ENCODE results near the gene FAM193A.
A peak's percentile ranks its signal among the peaks of the same experiment; 100 is the strongest.

The FAM193A gene

GRCh38 chr4:2607822-2608221, 71.4 kb downstream of the FAM193A start:
- Histone ChIP-seq H3K4me1 (ENCODE audit: control insufficient read depth, insufficient read depth, low read depth, low read length) (peaks cover 10% of the 10 kb centered on the region), H3K79me1 (replicated peaks; ENCODE audit: low read length, poor library complexity, severe bottlenecking) (peaks cover 3% of the 10 kb centered on the region), H3K4ac (ENCODE audit: low read depth in 1 of 2, low read length in 2 of 2) (no peak overlapping the region), H2BK5ac (ENCODE audit: low read depth, low read length, poor library complexity, severe bottlenecking) (no peak overlapping the region), H2AK5ac (ENCODE audit: low read length, severe bottlenecking) (no peak overlapping the region), H3K23ac (ENCODE audit: low read length in 2 of 2) (no peak overlapping the region), H2BK12ac (ENCODE audit: low read length in 2 of 2) (no peak overlapping the region), H3K4me3 (ENCODE audit: insufficient read depth in 1 of 2, low read depth in 1 of 2, low read length in 2 of 2) (no peak overlapping the region), H3K14ac (ENCODE audit: low read length in 2 of 2) (no peak overlapping the region), H4K91ac (ENCODE audit: low read length) (no peak overlapping the region), H3K27me3 (ENCODE audit: control insufficient read depth in 1 of 2, insufficient read depth in 1 of 2, low read length in 2 of 2) (no peaks in the 10 kb centered on the region), H2BK120ac (ENCODE audit: low read depth, low read length) (no peak overlapping the region), H3K9me3 (ENCODE audit: control insufficient read depth, low read length) (no peaks in the 10 kb centered on the region), H3K18ac (ENCODE audit: low read depth in 1 of 2, low read length in 2 of 2) (no peak overlapping the region), H2BK15ac (ENCODE audit: low read depth, poor library complexity, severe bottlenecking) (no peak overlapping the region), H3K36me3 (ENCODE audit: control insufficient read depth in 1 of 2, insufficient read depth in 2 of 2, low read depth in 1 of 2, low read length in 2 of 2) (peaks cover 0 to 3% of the 10 kb centered on the region in 2 experiments), H3K9ac (ENCODE audit: low read length) (no peak overlapping the region), H3K4me2 (ENCODE audit: low read length, poor library complexity, severe bottlenecking) (no peak overlapping the region), H4K8ac (ENCODE audit: low read length) (no peak overlapping the region), H2AFZ (ENCODE audit: low read depth, low read length) (no peak overlapping the region), H3K27ac (ENCODE audit: low read length, poor library complexity, severe bottlenecking) (no peak overlapping the region)
- no peak for DNase-seq
- 96% methylated on average over 6 of the region's 10 CpGs for WGBS

- Histone ChIP-seq H3K23ac (ENCODE audit: low read length in 2 of 2) (no peak overlapping the region), H3K4me1 (ENCODE audit: control insufficient read depth, insufficient read depth, low read depth, low read length) (peaks cover 10% of the 10 kb centered on the region), H3K79me1 (replicated peaks; ENCODE audit: low read length, poor library complexity, severe bottlenecking) (peaks cover 3% of the 10 kb centered on the region), H3K4me2 (ENCODE audit: low read length, poor library complexity, severe bottlenecking) (no peak overlapping the region), H3K9ac (ENCODE audit: low read length) (no peak overlapping the region), H3K4ac (ENCODE audit: low read depth in 1 of 2, low read length in 2 of 2) (no peak overlapping the region), H4K8ac (ENCODE audit: low read length) (no peak overlapping the region), H2AFZ (ENCODE audit: low read depth, low read length) (no peak overlapping the region), H2BK5ac (ENCODE audit: low read depth, low read length, poor library complexity, severe bottlenecking) (no peak overlapping the region), H3K27ac (ENCODE audit: low read length, poor library complexity, severe bottlenecking) (no peak overlapping the region), H2AK5ac (ENCODE audit: low read length, severe bottlenecking) (no peak overlapping the region), H3K18ac (ENCODE audit: low read depth in 1 of 2, low read length in 2 of 2) (no peak overlapping the region), H3K9me3 (ENCODE audit: control insufficient read depth, low read length) (no peaks in the 10 kb centered on the region), H2BK120ac (ENCODE audit: low read depth, low read length) (no peak overlapping the region), H2BK12ac (ENCODE audit: low read length in 2 of 2) (no peak overlapping the region), H2BK15ac (ENCODE audit: low read depth, poor library complexity, severe bottlenecking) (no peak overlapping the region), H4K91ac (ENCODE audit: low read length) (no peak overlapping the region), H3K4me3 (ENCODE audit: insufficient read depth in 1 of 2, low read depth in 1 of 2, low read length in 2 of 2) (no peak overlapping the region), H3K27me3 (ENCODE audit: control insufficient read depth in 1 of 2, insufficient read depth in 1 of 2, low read length in 2 of 2) (no peaks in the 10 kb centered on the region), H3K36me3 (ENCODE audit: control insufficient read depth in 1 of 2, insufficient read depth in 2 of 2, low read depth in 1 of 2, low read length in 2 of 2) (peaks cover 0 to 3% of the 10 kb centered on the region in 2 experiments), H3K14ac (ENCODE audit: low read length in 2 of 2) (no peak overlapping the region)
- 95% methylated on average over 7 of the region's 7 CpGs for WGBS
- no peak for DNase-seq
Observed at GRCh38 chr4:2608291-2608690, 71.8 kb downstream of the FAM193A start.

GRCh38 chr4:2615821-2616220, 79.4 kb downstream of the FAM193A start:
- Histone ChIP-seq H3K4me3 (ENCODE audit: insufficient read depth in 1 of 2, low read depth in 1 of 2, low read length in 2 of 2) (no peak overlapping the region), H2BK15ac (ENCODE audit: low read depth, poor library complexity, severe bottlenecking) (no peak overlapping the region), H3K4me1 (ENCODE audit: control insufficient read depth, insufficient read depth, low read depth, low read length) (no peaks in the 10 kb centered on the region), H3K14ac (ENCODE audit: low read length in 2 of 2) (no peak overlapping the region), H3K27ac (ENCODE audit: low read length, poor library complexity, severe bottlenecking) (no peak overlapping the region), H3K9me3 (ENCODE audit: control insufficient read depth, low read length) (no peaks in the 10 kb centered on the region), H3K4ac (ENCODE audit: low read depth in 1 of 2, low read length in 2 of 2) (no peak overlapping the region), H2BK5ac (ENCODE audit: low read depth, low read length, poor library complexity, severe bottlenecking) (no peak overlapping the region), H3K9ac (ENCODE audit: low read length) (no peak overlapping the region), H3K4me2 (ENCODE audit: low read length, poor library complexity, severe bottlenecking) (no peak overlapping the region), H3K27me3 (ENCODE audit: control insufficient read depth in 1 of 2, insufficient read depth in 1 of 2, low read length in 2 of 2) (no peaks in the 10 kb centered on the region), H2BK120ac (ENCODE audit: low read depth, low read length) (no peak overlapping the region), H4K91ac (ENCODE audit: low read length) (no peak overlapping the region), H4K8ac (ENCODE audit: low read length) (no peak overlapping the region), H2AFZ (ENCODE audit: low read depth, low read length) (no peak overlapping the region), H3K18ac (ENCODE audit: low read depth in 1 of 2, low read length in 2 of 2) (no peak overlapping the region), H2AK5ac (ENCODE audit: low read length, severe bottlenecking) (no peak overlapping the region), H2BK12ac (ENCODE audit: low read length in 2 of 2) (no peak overlapping the region), H3K79me1 (replicated peaks; ENCODE audit: low read length, poor library complexity, severe bottlenecking) (peaks cover 3% of the 10 kb centered on the region), H3K36me3 (ENCODE audit: control insufficient read depth in 1 of 2, insufficient read depth in 2 of 2, low read depth in 1 of 2, low read length in 2 of 2) (no peaks in the 10 kb centered on the region), H3K23ac (ENCODE audit: low read length in 2 of 2) (no peak overlapping the region)
- no peak for DNase-seq
- over 99% methylated on average over 10 of the region's 14 CpGs for WGBS

DNA sequence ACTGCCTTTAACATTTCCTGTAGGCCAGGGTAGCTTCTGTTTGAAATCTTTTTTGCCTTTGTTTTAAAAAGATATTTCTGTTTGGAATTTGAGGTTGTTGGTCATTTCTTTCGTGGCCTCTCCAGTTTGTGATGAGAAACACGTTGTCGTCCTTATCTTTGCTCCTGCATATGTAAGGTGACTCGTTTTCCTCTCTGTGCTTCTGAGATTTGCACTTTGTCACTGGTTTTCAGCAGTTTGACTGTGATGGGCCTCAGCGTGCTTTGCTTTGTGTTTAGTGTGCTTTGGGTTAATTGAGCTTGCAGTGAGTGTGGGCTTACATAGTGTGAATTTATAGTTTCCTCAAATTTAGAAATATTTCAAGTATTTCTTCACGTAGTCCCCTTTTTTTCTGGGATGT, 81.5 kb downstream of the FAM193A start:
- H2BK12ac ChIP-seq (ENCODE audit: low read length in 2 of 2), result no peak overlapping the region
- peak overlapping the region in 1 of 2 experiments; percentile 21 for H3K18ac ChIP-seq (ENCODE audit: low read depth in 1 of 2, low read length in 2 of 2)
- no peak overlapping the region for H2BK120ac ChIP-seq (ENCODE audit: low read depth, low read length)
- no peak overlapping the region for H2BK15ac ChIP-seq (ENCODE audit: low read depth, poor library complexity, severe bottlenecking)
- H3K9me3 ChIP-seq (ENCODE audit: control insufficient read depth, low read length), result no peaks in the 10 kb centered on the region
- no peak overlapping the region for H3K14ac ChIP-seq (ENCODE audit: low read length in 2 of 2)
- H3K4me3 ChIP-seq (ENCODE audit: insufficient read depth in 1 of 2, low read depth in 1 of 2, low read length in 2 of 2), result no peak overlapping the region
- H3K4ac ChIP-seq (ENCODE audit: low read depth in 1 of 2, low read length in 2 of 2), result no peak overlapping the region
- H2AK5ac ChIP-seq (ENCODE audit: low read length, severe bottlenecking), result no peak overlapping the region
- WGBS, result 47% methylated on average over 5 of the region's 6 CpGs
- DNase-seq, result peak; percentile 19
- H3K4me2 ChIP-seq (ENCODE audit: low read length, poor library complexity, severe bottlenecking), result no peak overlapping the region
- no peak overlapping the region for H4K91ac ChIP-seq (ENCODE audit: low read length)
- no peak overlapping the region for H2AFZ ChIP-seq (ENCODE audit: low read depth, low read length)
- H3K79me1 ChIP-seq (replicated peaks; ENCODE audit: low read length, poor library complexity, severe bottlenecking), result peaks cover 14% of the 10 kb centered on the region
- H3K27ac ChIP-seq (ENCODE audit: low read length, poor library complexity, severe bottlenecking), result no peak overlapping the region
- H3K36me3 ChIP-seq (ENCODE audit: control insufficient read depth in 1 of 2, insufficient read depth in 2 of 2, low read depth in 1 of 2, low read length in 2 of 2), result peaks cover 0 to 3% of the 10 kb centered on the region in 2 experiments
- no peak overlapping the region for H3K9ac ChIP-seq (ENCODE audit: low read length)
- H3K4me1 ChIP-seq (ENCODE audit: control insufficient read depth, insufficient read depth, low read depth, low read length), result peaks cover 2% of the 10 kb centered on the region
- no peak overlapping the region for H3K23ac ChIP-seq (ENCODE audit: low read length in 2 of 2)
- H2BK5ac ChIP-seq (ENCODE audit: low read depth, low read length, poor library complexity, severe bottlenecking), result no peak overlapping the region
- no peak overlapping the region for H4K8ac ChIP-seq (ENCODE audit: low read length)
- no peaks in the 10 kb centered on the region for H3K27me3 ChIP-seq (ENCODE audit: control insufficient read depth in 1 of 2, insufficient read depth in 1 of 2, low read length in 2 of 2)
